Colonic mucosa (tissue), 4 donors: Measurements from ENCODE around the gene ZSWIM7. TPM values are rescaled to one million over a fixed set of nuclear protein-coding genes. Genes with fewer than 3 reads are reported as not detected.

Experiments
- DNase-seq: peaks from one replicate; pipeline ENCODE4 v3.0.0-alpha.2; 2020
- H3K27ac ChIP-seq: fragments of 200-600 bp; one replicate; pipeline ENCODE4 v1.8.0; 2021
- H3K27me3 ChIP-seq: fragments of 200-600 bp; one replicate; pipeline ENCODE4 v1.8.0; 2021
- H3K36me3 ChIP-seq: fragments of 200-600 bp; one replicate; pipeline ENCODE4 v1.8.0; 2021
- H3K4me1 ChIP-seq: fragments of 200-600 bp; one replicate; pipeline ENCODE4 v1.8.0; 2021; ENCODE audit warnings: mild to moderate bottlenecking
- H3K4me3 ChIP-seq: fragments of 200-600 bp; one replicate; pipeline ENCODE4 v1.8.0; 2021
- H3K9ac ChIP-seq, 2 donors: one replicate each; pipeline ENCODE4 v1.7.0; 2013; ENCODE audit warnings: control low read depth in 2 of 2, low read depth in 2 of 2, low read length in 2 of 2
- H3K9me3 ChIP-seq: fragments of 200-600 bp; one replicate; pipeline ENCODE4 v1.8.0; 2021
- CTCF ChIP-seq: fragments of 200-600 bp; IDR thresholded peaks from one replicate; pipeline ENCODE4 v1.8.0; 2022; ENCODE audit warnings: antibody characterized with exemption, mild to moderate bottlenecking
- intact Hi-C: fragments of 100-400 bp; cut with DNase I; formaldehyde crosslinking; loops from one replicate; pipeline ENCODE4 v1.14.1; 2022
- total RNA-seq, 2 donors: library from RNA; stranded (reverse); fragmentation: NEBNext Ultra II Directional in 1 of 2; extraction: Animal tissue kit (Norgen Biotek cat#: 25700) in 1 of 2; gene quantifications; one replicate each; pipeline ENCODE4 v1.2.1, GENCODE V29; 2021
- donor health status: healthy.
- donor health status: DM: no; HTN: no; CAD: no.
- donor health status: DM: no; HTN: no; CAD: no.

The ZSWIM7 gene
- total RNA-seq, 2 donors from 2014 or later = 17.7 to 18.8 TPM

- DNase-seq = no peak
- intact Hi-C loops = no loop called here
These were observed 68.1 kb downstream of the ZSWIM7 start for GRCh38 chr17:15931394-15931793.

GRCh38 chr17:15930426-15930825 lies 69.1 kb downstream of the ZSWIM7 start:
- Histone ChIP-seq H3K9me3 (no peaks in the 10 kb centered on the region), H3K4me1 (no peaks in the 10 kb centered on the region), H3K36me3 (no peaks in the 10 kb centered on the region), H3K9ac (no peak overlapping the region), H3K4me3 (no peak overlapping the region), H3K27me3 (no peaks in the 10 kb centered on the region), H3K27ac (no peak overlapping the region)
- TF ChIP-seq CTCF = no peak
- no peak for DNase-seq
- intact Hi-C loops = no loop called here

More at GRCh38 chr17:15931394-15931793, 68.1 kb downstream of the ZSWIM7 start:
- no peak overlapping the region for H3K4me3 ChIP-seq
- H3K27ac ChIP-seq = no peak overlapping the region
- TF ChIP-seq CTCF = no peak
- H3K9me3 ChIP-seq = no peaks in the 10 kb centered on the region
- no peaks in the 10 kb centered on the region for H3K27me3 ChIP-seq
- H3K4me1 ChIP-seq = no peaks in the 10 kb centered on the region
- H3K9ac ChIP-seq = no peak overlapping the region
- no peaks in the 10 kb centered on the region for H3K36me3 ChIP-seq

GRCh38 chr17:15929941-15930340 lies 69.6 kb downstream of the ZSWIM7 start:
- DNase-seq = no peak
- Histone ChIP-seq H3K4me1 (no peaks in the 10 kb centered on the region), H3K9ac (no peak overlapping the region), H3K27ac (no peak overlapping the region), H3K36me3 (no peaks in the 10 kb centered on the region), H3K9me3 (no peaks in the 10 kb centered on the region), H3K27me3 (no peaks in the 10 kb centered on the region), H3K4me3 (no peak overlapping the region)
- intact Hi-C loops = no loop called here
- no peak for TF ChIP-seq CTCF

- intact Hi-C loops = no loop called here
- Histone ChIP-seq H3K27me3 (no peaks in the 10 kb centered on the region), H3K9me3 (no peaks in the 10 kb centered on the region), H3K4me3 (no peak overlapping the region), H3K27ac (no peak overlapping the region), H3K36me3 (no peaks in the 10 kb centered on the region), H3K4me1 (no peaks in the 10 kb centered on the region), H3K9ac (no peak overlapping the region)
- DNase-seq = no peak
- TF ChIP-seq CTCF = no peak
These were observed 71.2 kb downstream of the ZSWIM7 start for GRCh38 chr17:15928286-15928785.

Other genes with a start within 250 kb of the ZSWIM7 start
- gene ADORA2B, start 54.6 kb downstream of the ZSWIM7 start, total RNA-seq = 10 to 100 TPM; 20.8 to 39.4 TPM
- gene TTC19, start 120 bp upstream of the ZSWIM7 start, total RNA-seq = 10 to 100 TPM; 44.5 to 55.2 TPM
- 100 to 1,000 TPM; 190 to 233 TPM for gene NCOR1, start 215.8 kb upstream of the ZSWIM7 start, total RNA-seq
- gene PIGL, start 217.5 kb upstream of the ZSWIM7 start, total RNA-seq = 10 to 100 TPM; 24.7 to 25.4 TPM